GM12878 (cell line): ENCODE results near the gene HAUS6. TPM values are rescaled to one million over a fixed set of nuclear protein-coding genes. Genes with fewer than 3 reads are reported as not detected.

Experiments used
- ATAC-seq: fragments of 200-7000 bp; cut with Tn5 transposase; 3 replicates; pipeline ENCODE4 v1.9.1; 2020; ENCODE audit warnings: mild to moderate bottlenecking, moderate library complexity
- BruUV-seq: library from RNA; stranded (reverse); fragments of 400-500 nt; replicated peaks from 2 replicates; lab custom pipeline; 2021; lab: Mats Ljungman, UMichigan
- CTCF ChIA-PET: fragments of 300-600 bp; sonication (Branson Sonifier 250); formaldehyde crosslinking; extraction: SDS; loops from one replicate; lab custom pipeline; 2021; ENCODE audit warnings: inconsistent platforms; lab: Yijun Ruan, JAX
- POLR2A ChIA-PET: fragments of 350-600 bp; formaldehyde crosslinking; extraction: SDS; loops from one replicate; lab custom pipeline; 2021; ENCODE audit warnings: inconsistent platforms; lab: Charles Lee
- RAD21 ChIA-PET: fragments of 300-600 bp; sonication (Branson Sonifier 250); formaldehyde crosslinking; loops from one replicate; lab custom pipeline; 2023; ENCODE audit warnings: antibody characterized with exemption; ENCODE audit not compliant: unreplicated experiment; lab: Charles Lee
- SMC1A ChIA-PET: fragments of 300-600 bp; sonication (Branson Sonifier 250); formaldehyde crosslinking; loops from one replicate; lab custom pipeline; 2023; ENCODE audit not compliant: unreplicated experiment, uncharacterized antibody; lab: Charles Lee
- DNase-seq: peaks from one replicate; pipeline ENCODE4 v3.0.0-alpha.2; 2011; ENCODE audit warnings: low read depth, low spot score
- FAIRE-seq: peaks from 3 replicates; lab custom pipeline; 2011; peaks lifted over from hg19 to GRCh38; lab: Jason Lieb, UNC
- H2AFZ ChIP-seq: 2 replicates; pipeline ENCODE4 v1.6.0; 2011; ENCODE audit warnings: low read depth, low read length, control low read depth; ENCODE audit not compliant: control insufficient read depth
- H3K27ac ChIP-seq: 2 replicates; pipeline ENCODE4 v1.5.1; 2011; ENCODE audit warnings: control low read depth; ENCODE audit not compliant: control insufficient read depth, insufficient read depth
- H3K27me3 ChIP-seq, 2 experiments: replicated peaks in 1 of 2; 2 replicates each; pipeline versions ENCODE4 v1.6.0 to v1.6.1; 2011; ENCODE audit warnings: low read length in 1 of 2; ENCODE audit not compliant: control insufficient read depth in 2 of 2, insufficient read depth in 2 of 2
- H3K36me3 ChIP-seq, 2 experiments: 2 replicates each; pipeline ENCODE4 v1.5.1; 2011; ENCODE audit warnings: low read length in 1 of 2; ENCODE audit not compliant: control insufficient read depth in 2 of 2, insufficient read depth in 2 of 2
- H3K4me1 ChIP-seq: 2 replicates; pipeline ENCODE4 v1.6.1; 2011; ENCODE audit warnings: mild to moderate bottlenecking, low read length, moderate library complexity, mixed read lengths; ENCODE audit not compliant: control insufficient read depth, insufficient read depth
- H3K4me2 ChIP-seq: 2 replicates; pipeline ENCODE4 v1.6.0; 2011; ENCODE audit warnings: control low read depth; ENCODE audit not compliant: control insufficient read depth, insufficient read depth
- H3K4me3 ChIP-seq: fragments of 200-600 bp; sonication (generic); 2 replicates; pipeline ENCODE4 v1.5.1; 2016
- H3K79me2 ChIP-seq: 2 replicates; pipeline ENCODE4 v1.6.0; 2011; ENCODE audit warnings: low read length; ENCODE audit not compliant: control insufficient read depth, insufficient read depth
- H3K9ac ChIP-seq: 2 replicates; pipeline ENCODE4 v1.8.0; 2011; ENCODE audit warnings: low read length, control low read depth, mixed read lengths; ENCODE audit not compliant: control insufficient read depth, insufficient read depth
- H3K9me3 ChIP-seq: replicated peaks from 3 replicates; pipeline ENCODE4 v1.5.1; 2011; ENCODE audit warnings: mild to moderate bottlenecking, low read length; ENCODE audit not compliant: control insufficient read depth, insufficient read depth
- H4K20me1 ChIP-seq: 2 replicates; pipeline ENCODE4 v1.6.0; 2011; ENCODE audit not compliant: control insufficient read depth, insufficient read depth
- BRCA1 ChIP-seq: IDR thresholded peaks from 2 replicates; pipeline ENCODE4 v1.6.1; 2011; ENCODE audit warnings: low read depth, low read length, improper control_type of control experiment
- CBX3 ChIP-seq: fragments of 200-600 bp; sonication (generic); IDR thresholded peaks from 2 replicates; pipeline ENCODE4 v1.6.1; 2016; ENCODE audit warnings: low read depth, borderline replicate concordance
- IRF5 ChIP-seq: fragments of 450-650 bp; IDR thresholded peaks from 2 replicates; pipeline ENCODE4 v1.6.1; 2017; ENCODE audit warnings: borderline replicate concordance
- WGBS: methylation state at CpG from one replicate; pipeline ENCODE4 v1.1.6; 2016; ENCODE audit warnings: low lambda C conversion rate; ENCODE audit not compliant: insufficient replicate concordance, insufficient coverage; ENCODE audit errors: missing lambda C conversion rate; 5-methylcytosine and 5-hydroxymethylcytosine counted together
- in situ Hi-C: fragments of 300-500 bp; cut with MboI; formaldehyde crosslinking; loops from 9 replicates; pipeline ENCODE4 v1.14.3; 2018; ENCODE audit warnings: mixed read lengths
- intact Hi-C: fragments of 100-400 bp; cut with micrococcal nuclease; formaldehyde crosslinking; loops from one replicate; pipeline ENCODE4 v1.14.2; 2022; ENCODE audit not compliant: unreplicated experiment
- polyA plus RNA-seq, 11 experiments: library from polyadenylated mRNA; depleted of rRNA in 4 of 11; unstranded in 6 of 11; stranded (reverse) in 5 of 11; fragments of >200 nt; fragmentation: Nextera tagmentation in 4 of 11; fragmentation: Illumina TruSeq in 1 of 11; extraction: Ambion mirVana in 4 of 11; extraction: Trizol in 1 of 11; gene quantifications; 1 replicate in 1 of 11; 2 replicates in 10 of 11; pipeline versions ENCODE4 v1.2.1 to v1.2.3, GENCODE V29; 2011 to 2016; ENCODE audit warnings: inconsistent platforms in 2 of 11, missing spikeins in 2 of 11, low read depth in 1 of 11
- total RNA-seq, 4 experiments: library from RNA; depleted of rRNA in 3 of 4; stranded (reverse); fragments of >200 nt in 3 of 4; fragmentation: Illumina TruSeq in 1 of 4; extraction: Trizol in 1 of 4; gene quantifications; 2 replicates each; pipeline versions ENCODE4 v1.2.1 to v1.2.3, GENCODE V29; 2013 to 2021
- TF ChIP-seq, protein P1 (sequence below): fragments of 450-650 bp; IDR thresholded peaks from 2 replicates; pipeline ENCODE4 v1.6.1; 2017; ENCODE audit warnings: mild to moderate bottlenecking, moderate library complexity

The HAUS6 gene
- total and polyA plus RNA-seq, 10 of the 15 experiments (the other 5 are each of a cell fraction or from before 2014, with no cell fraction given): 7.1 to 26.8 (median 16.0) TPM

DNA sequence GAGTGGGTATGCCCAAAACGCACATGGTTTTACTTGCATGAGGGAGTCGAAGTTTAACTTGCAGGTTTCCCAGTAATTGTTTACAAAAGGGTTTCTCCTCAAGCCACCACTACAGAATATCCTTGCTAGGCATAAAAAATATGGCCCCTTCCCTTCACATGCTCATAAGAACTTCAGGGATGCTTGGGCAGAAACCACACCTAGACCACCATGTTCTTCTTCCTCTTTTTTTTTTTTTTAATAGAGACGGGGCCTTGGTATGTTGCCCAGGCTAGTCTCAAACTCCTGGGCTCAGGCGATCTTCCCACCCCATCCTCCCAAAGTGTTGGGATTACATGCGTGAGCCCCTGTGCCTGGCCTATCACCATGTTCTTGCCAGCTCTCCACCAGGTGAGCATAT is 43.2 kb upstream of the HAUS6 start (continued):
- TF ChIP-seq, protein P1, sequence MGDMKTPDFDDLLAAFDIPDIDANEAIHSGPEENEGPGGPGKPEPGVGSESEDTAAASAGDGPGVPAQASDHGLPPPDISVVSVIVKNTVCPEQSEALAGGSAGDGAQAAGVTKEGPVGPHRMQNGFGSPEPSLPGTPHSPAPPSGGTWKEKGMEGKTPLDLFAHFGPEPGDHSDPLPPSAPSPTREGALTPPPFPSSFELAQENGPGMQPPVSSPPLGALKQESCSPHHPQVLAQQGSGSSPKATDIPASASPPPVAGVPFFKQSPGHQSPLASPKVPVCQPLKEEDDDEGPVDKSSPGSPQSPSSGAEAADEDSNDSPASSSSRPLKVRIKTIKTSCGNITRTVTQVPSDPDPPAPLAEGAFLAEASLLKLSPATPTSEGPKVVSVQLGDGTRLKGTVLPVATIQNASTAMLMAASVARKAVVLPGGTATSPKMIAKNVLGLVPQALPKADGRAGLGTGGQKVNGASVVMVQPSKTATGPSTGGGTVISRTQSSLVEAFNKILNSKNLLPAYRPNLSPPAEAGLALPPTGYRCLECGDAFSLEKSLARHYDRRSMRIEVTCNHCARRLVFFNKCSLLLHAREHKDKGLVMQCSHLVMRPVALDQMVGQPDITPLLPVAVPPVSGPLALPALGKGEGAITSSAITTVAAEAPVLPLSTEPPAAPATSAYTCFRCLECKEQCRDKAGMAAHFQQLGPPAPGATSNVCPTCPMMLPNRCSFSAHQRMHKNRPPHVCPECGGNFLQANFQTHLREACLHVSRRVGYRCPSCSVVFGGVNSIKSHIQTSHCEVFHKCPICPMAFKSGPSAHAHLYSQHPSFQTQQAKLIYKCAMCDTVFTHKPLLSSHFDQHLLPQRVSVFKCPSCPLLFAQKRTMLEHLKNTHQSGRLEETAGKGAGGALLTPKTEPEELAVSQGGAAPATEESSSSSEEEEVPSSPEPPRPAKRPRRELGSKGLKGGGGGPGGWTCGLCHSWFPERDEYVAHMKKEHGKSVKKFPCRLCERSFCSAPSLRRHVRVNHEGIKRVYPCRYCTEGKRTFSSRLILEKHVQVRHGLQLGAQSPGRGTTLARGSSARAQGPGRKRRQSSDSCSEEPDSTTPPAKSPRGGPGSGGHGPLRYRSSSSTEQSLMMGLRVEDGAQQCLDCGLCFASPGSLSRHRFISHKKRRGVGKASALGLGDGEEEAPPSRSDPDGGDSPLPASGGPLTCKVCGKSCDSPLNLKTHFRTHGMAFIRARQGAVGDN: no peak
- TF ChIP-seq BRCA1: no peak
- TF ChIP-seq CBX3: no peak

- no peak overlapping the region for H3K27ac ChIP-seq
- ChIA-PET CTCF (interaction anchor here (1.3 kb wide), 1 partner anchor 55 kb away, joined by 3 read pairs; no protein-coding TSS in a partner anchor), POLR2A (interaction anchor here (0.7 kb wide), 1 partner anchor 14 kb away, joined by 3 read pairs; no protein-coding TSS in a partner anchor), RAD21 (no interaction called here), SMC1A (interaction anchor here (1.4 to 2.2 kb wide), 3 partner anchors 9 to 15 kb away, joined by 5 to 7 read pairs (median 6); no protein-coding TSS in a partner anchor)
- H3K9ac ChIP-seq: no peak overlapping the region
- no peaks in the 10 kb centered on the region for H3K79me2 ChIP-seq
- no TSS peak for BruUV-seq
- DNase-seq (no peak), FAIRE-seq (no peak), ATAC-seq (no peak)
- no peaks in the 10 kb centered on the region; the same call in 1 of the 2 replicates for H3K4me1 ChIP-seq
- H2AFZ ChIP-seq: no peak overlapping the region
- in situ Hi-C loops: no loop called here
- H4K20me1 ChIP-seq: no peaks in the 10 kb centered on the region
- H3K27me3 ChIP-seq: no peaks in the 10 kb centered on the region
- WGBS: 88% methylated on average over 6 of the region's 6 CpGs
- no peak for TF ChIP-seq IRF5
- no peaks in the 10 kb centered on the region for H3K9me3 ChIP-seq
- H3K36me3 ChIP-seq: no peaks in the 10 kb centered on the region
- no peak overlapping the region for H3K4me2 ChIP-seq
- H3K4me3 ChIP-seq: no peak overlapping the region
- intact Hi-C loops: no loop called here
Measured at GRCh38 chr9:19140259-19140658, 37.6 kb upstream of the HAUS6 start.
